Amniotic epithelial cell (primary cell): ENCODE data around the gene NBL1.

Experiments used
- DNase-seq: peaks from one replicate; pipeline ENCODE4 v3.0.0-alpha.2; 2010; ENCODE audit warnings: low read depth

Gene NBL1

DNA sequence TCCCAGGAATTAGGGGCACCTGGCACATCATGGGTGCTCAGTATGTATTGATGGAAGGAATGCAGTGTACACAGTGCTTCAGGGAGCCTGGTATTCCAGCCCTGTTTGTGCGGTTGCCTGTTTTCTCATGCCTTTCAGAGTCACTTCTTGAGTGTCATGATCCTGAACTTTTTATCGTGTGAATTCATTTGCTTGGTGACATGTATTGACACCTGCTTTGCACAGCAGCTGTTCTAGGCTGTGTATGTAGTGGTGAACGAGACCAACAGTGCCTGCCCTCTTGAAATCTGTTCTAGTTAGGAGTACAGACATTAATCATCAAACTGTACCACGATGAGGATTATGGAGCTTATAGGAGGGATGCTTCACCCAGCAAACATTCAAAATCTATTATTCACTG lies 26.7 kb downstream of the NBL1 start:
- peak; percentile 57 for DNase-seq

DNA sequence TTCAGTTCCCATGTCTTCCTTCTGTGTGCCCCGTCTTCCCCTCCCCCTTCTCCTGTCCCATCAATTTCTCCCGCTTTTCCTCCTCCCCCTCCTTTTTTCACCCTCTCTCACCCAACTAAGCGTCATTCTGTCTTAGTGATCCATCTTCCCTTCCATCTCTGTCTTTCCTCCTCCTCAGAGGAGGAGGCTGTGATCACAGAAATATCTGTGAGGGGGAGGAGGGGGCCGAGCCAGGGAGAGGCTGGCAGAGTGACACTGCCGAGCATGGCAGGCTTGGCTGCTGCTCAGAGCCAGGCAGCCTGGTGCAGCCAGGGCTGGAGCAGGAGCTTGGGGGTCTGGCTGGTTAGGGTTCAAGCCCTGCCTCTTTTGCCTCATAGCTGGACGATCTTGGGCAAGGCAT lies 28.1 kb downstream of the NBL1 start:
- no peak for DNase-seq

- no peak for DNase-seq
Measured at GRCh38 chr1:19675797-19676196, 31.7 kb downstream of the NBL1 start.

DNA sequence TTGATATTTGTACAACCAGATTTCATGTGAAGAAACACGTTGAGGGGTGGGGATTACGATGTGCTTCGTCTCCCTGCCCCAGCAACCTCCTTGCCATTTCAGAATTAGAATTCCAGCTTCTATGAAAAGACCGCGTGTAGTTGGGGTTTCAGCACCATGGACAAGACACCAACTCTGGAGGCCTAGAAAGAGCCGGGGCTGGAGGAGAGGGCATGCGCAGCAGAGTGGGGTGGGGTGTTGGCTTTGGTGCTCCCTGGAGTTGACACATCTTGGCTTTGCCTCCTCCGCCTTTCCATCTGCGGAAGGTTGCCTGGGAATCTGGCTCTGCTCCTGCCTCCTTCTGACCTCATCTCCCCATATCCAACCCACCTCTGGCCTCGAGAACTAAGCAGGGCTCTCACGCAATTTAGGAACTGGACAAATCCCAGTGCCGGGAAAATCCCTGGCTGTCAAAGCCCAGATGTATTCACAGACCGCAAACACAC lies 32.4 kb downstream of the NBL1 start:
- peak; percentile 87 for DNase-seq

DNA sequence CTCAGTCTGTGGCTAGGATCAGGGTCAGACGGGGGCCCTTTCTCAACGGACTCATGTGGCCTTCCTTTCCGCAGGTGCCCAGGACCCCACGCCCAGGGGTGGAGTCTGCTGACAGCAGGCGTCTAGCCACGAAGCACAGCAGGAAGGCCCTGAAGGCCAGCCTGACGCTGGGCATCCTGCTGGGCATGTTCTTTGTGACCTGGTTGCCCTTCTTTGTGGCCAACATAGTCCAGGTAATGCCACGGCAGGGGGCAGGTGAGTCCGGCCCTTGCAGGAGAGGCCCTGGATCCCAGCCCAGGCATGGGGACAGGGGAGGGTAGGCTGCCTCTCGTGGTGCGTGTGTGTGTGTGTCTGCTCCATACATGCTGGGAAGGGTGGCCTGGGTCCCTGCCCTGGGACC lies 34.4 kb downstream of the NBL1 start:
- no peak for DNase-seq

DNA sequence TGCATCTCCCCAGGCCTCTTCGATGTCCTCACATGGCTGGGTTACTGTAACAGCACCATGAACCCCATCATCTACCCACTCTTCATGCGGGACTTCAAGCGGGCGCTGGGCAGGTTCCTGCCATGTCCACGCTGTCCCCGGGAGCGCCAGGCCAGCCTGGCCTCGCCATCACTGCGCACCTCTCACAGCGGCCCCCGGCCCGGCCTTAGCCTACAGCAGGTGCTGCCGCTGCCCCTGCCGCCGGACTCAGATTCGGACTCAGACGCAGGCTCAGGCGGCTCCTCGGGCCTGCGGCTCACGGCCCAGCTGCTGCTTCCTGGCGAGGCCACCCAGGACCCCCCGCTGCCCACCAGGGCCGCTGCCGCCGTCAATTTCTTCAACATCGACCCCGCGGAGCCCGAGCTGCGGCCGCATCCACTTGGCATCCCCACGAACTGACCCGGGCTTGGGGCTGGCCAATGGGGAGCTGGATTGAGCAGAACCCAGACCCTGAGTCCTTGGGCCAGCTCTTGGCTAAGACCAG lies 34.9 kb downstream of the NBL1 start:
- no peak for DNase-seq

- DNase-seq: no peak
Measured at GRCh38 chr1:19679691-19680090, 35.6 kb downstream of the NBL1 start.

GRCh38 chr1:19680644-19681043 lies 36.5 kb downstream of the NBL1 start:
- no peak for DNase-seq

- peak; percentile 86 for DNase-seq
Measured at GRCh38 chr1:19682257-19682656, 38.1 kb downstream of the NBL1 start.

GRCh38 chr1:19682901-19683300 lies 38.8 kb downstream of the NBL1 start:
- no peak for DNase-seq

- no peak for DNase-seq
Measured at GRCh38 chr1:19683351-19683750, 39.2 kb downstream of the NBL1 start.

GRCh38 chr1:19684677-19685076 lies 40.6 kb downstream of the NBL1 start:
- DNase-seq: no peak

DNA sequence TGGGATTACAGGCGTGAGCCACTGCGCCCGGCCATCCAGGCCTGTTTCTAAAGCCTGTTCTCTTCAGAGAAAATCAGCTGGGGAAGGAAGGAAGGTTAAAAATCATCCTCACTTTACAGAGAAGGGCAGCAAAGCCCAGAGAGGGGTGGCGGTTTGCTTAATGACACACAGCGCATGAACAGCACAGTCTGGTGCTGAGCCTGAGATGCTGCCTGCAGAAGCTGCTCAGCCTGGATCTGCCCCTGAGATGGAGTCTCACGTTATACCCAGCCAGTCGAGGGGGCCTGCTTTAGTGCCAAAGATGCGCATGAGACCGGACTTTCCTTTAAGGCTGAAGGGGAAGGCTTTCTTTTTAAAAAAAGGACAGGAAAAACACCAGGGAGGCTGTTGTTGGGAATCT lies 41.9 kb downstream of the NBL1 start:
- no peak for DNase-seq

GRCh38 chr1:19687414-19687813 lies 43.3 kb downstream of the NBL1 start:
- no peak for DNase-seq

- DNase-seq: no peak
Measured at GRCh38 chr1:19688041-19688842, 44.1 kb downstream of the NBL1 start.

GRCh38 chr1:19689085-19689757 lies 45.1 kb downstream of the NBL1 start:
- no peak for DNase-seq

- no peak for DNase-seq
Measured at GRCh38 chr1:19689856-19690255, 45.7 kb downstream of the NBL1 start.

DNA sequence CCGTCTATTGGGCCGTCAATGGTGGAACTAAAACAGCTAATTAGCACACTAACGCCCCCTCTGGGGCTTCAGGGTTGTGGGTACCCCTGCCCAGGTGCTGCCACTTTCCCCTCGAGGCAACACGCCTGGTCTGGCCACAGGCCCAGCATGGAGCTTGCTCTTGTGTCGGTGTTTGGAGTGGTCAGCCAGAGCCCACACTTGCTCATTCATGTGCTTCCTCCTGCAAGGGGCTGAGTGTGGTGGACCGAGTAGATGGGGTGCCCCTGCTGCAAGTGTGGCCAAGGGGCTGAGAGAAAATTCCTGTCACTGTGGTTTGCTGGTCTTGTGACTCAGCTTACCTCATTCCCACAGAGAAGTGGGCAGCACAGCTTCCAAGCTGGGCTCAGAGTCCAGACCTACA lies 46.2 kb downstream of the NBL1 start:
- no peak for DNase-seq

- no peak for DNase-seq
Measured at GRCh38 chr1:19694298-19694697, 50.2 kb downstream of the NBL1 start.

- no peak for DNase-seq
Measured at GRCh38 chr1:19695772-19696171, 51.7 kb downstream of the NBL1 start.

DNA sequence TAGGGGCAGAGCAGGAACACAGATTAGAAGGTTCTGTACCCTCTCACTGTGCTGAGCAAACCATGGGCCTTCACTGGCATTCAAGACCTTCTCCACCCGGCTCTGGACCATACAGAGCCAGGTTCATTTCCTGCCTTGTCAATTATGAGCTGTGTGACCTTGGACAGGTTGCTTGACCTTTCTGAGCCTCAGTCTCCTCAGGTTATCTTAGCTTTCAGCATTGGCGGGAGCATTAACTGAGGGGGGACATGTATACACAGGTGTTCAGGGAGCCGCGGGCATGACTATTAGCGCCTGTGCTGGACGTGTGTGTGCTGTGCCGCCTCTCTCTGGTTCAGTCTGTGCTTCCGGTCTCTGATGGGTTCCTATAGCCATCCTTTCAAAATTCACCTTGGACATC lies 52.7 kb downstream of the NBL1 start:
- no peak for DNase-seq

DNA sequence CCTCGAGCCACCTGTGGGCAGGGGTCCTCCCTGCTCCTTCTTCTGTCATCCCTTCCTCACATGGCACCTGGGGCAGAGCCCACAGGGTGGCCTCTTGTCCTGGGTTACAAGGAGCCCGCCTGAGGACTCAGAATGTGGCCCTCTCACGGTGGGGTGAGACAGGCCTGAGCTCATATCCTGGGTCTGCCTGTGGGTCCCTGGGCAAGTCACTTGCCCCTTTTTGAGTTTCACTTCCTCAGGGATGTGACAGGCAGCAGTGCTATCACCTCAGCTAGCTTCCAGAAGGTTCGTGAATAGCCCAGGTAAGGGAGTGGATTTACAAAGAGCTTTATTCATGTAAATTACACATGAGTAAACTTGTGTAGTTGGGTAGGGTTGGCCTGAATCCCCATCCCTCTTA lies 54.1 kb downstream of the NBL1 start:
- no peak for DNase-seq

- DNase-seq: no peak
Measured at GRCh38 chr1:19700079-19700777, 56.1 kb downstream of the NBL1 start.
